AG09319 (cell line): ENCODE measurements around the gene KCNJ10.

ENCODE experiments used
- DNase-seq: peaks from one replicate; pipeline ENCODE4 v3.0.0-alpha.2; 2010; ENCODE audit warnings: low read depth; ENCODE audit errors: extremely low read depth
- TF ChIP-seq, protein P1 (sequence below): IDR thresholded peaks from 2 replicates; pipeline ENCODE4 v1.5.1; 2011; ENCODE audit warnings: low read depth, mild to moderate bottlenecking, inconsistent platforms, low read length, moderate library complexity

Gene KCNJ10

DNA sequence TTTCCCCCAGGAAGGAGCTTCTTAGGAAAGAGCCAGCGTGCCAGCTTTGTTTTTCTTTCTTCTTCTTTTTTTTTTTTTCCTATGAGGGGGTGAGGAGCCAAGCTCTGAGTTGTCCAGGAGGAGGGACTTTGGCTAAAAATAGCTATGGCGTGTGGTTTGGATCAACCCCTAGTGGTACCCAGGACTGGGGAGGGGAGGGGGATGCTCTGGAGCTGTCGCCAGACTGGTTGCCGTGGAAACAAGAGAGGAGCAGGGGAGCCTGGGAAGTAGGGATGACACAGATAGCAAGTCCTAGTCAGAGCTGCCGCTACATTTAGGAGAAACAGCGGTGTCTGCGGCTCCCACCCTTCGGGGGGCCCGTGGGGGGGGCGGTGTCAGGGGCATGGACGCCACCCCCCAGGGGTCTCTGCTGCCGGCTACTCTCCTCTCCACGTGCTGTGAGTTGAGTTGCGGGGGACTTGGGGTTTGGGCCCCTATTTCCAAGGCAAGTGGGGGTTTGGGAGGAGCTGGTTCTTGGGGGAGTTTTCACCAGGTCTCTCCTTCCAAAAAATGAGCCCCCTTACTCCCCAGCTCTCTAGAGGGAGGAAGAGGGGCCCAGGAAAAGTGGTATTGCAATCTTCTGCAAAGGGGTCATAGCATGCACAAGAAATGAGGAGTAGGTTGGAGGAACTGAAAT lies 11.4 kb upstream of the KCNJ10 start, which contains the start of gene KCNJ9:
Gene KCNJ9, plus strand, starts transcription at position 278 of the 676 bp plus-strand sequence. CDS start 2,493 bp downstream, outside the sequence.
- TF ChIP-seq, protein P1, sequence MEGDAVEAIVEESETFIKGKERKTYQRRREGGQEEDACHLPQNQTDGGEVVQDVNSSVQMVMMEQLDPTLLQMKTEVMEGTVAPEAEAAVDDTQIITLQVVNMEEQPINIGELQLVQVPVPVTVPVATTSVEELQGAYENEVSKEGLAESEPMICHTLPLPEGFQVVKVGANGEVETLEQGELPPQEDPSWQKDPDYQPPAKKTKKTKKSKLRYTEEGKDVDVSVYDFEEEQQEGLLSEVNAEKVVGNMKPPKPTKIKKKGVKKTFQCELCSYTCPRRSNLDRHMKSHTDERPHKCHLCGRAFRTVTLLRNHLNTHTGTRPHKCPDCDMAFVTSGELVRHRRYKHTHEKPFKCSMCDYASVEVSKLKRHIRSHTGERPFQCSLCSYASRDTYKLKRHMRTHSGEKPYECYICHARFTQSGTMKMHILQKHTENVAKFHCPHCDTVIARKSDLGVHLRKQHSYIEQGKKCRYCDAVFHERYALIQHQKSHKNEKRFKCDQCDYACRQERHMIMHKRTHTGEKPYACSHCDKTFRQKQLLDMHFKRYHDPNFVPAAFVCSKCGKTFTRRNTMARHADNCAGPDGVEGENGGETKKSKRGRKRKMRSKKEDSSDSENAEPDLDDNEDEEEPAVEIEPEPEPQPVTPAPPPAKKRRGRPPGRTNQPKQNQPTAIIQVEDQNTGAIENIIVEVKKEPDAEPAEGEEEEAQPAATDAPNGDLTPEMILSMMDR = no peak
- DNase-seq = no peak

DNA sequence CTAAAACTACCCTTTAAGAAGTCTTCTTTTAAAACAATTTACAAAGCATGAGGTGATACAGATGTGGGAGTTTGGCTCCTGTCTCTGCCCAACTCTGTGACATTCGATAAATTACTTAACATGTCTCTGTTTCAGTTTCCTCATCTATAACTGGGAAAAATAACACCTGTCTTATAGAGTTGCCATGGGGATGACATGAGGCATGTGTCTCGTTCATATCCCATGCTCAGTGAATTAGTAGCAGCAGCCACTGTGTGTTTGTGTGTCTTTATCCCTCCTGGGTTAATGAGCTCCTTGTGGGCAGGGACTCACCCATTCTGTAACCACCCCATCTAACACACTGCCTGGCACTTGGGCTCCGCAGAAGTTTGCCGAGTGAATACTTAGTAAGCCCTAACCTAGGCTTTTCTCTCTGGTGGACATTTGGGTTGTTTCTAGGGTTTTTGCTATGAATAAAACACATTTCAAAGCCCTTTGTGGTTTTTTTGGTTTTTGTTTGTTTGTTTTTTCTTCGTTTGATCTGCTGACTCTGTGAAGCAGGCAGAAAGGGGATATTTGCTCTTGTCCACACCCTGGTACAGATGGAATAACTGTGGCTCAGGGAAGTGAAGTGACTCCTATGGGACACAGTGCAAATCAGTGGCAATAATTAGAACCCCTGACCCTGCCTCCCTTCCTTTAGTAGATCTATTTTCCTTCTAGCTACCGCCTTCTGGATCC lies 10.6 kb upstream of the KCNJ10 start:
- TF ChIP-seq, protein P1 = no peak
- no peak for DNase-seq

DNA sequence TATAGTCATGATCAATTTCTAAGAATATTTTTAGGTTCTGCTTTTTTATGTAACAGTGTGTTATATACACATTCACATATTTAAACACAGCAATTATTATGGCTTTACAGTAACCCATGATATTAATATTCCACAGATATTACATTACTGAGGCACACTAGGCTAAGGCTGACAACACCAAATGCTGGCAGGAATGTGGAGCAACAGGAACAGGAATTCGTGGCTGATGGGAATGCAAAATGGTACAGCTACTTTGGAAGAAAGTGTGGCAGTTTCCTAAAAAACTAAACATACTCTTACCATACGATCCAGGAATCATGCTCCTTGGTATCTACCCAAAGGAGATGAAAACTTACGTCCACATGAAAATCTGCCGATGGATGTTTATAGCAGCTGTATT lies 9.5 kb upstream of the KCNJ10 start:
- TF ChIP-seq, protein P1 = no peak

DNA sequence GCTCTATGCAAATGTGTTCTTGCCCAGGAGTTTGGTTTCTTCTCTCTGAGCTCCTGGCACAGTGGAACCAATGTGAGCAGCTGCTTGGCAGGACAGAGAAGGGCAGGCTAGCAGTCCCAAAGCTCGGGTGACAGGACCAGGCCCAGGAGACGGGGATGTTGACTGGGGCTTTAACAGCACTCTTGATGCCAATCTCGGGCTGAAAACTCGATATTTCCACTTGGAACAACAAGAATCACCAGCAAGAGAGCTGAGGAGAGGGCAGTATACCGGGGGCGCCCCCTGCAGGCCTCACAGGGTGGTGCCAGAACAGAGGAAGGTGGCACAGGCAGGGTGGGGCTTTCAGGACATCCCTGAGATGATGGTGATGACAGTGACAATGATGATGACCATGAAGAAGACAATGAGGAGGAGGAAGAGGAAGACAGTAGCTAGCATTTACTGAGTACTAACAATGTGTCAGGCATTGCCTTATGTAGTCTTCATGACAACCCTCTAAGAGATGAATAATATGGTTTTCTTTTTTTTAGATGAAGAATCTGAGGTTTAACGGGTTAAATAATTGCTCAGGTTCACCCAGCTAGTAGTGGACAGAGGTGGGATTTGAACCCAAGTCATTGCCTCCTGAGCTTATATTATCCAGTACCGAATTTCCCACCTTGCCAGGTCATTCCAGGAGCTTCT lies 8.7 kb upstream of the KCNJ10 start:
- DNase-seq = no peak
- TF ChIP-seq, protein P1 = peak; percentile 72

More for the DNA sequence above, 9.5 kb upstream of the KCNJ10 start:
- no peak for DNase-seq

DNA sequence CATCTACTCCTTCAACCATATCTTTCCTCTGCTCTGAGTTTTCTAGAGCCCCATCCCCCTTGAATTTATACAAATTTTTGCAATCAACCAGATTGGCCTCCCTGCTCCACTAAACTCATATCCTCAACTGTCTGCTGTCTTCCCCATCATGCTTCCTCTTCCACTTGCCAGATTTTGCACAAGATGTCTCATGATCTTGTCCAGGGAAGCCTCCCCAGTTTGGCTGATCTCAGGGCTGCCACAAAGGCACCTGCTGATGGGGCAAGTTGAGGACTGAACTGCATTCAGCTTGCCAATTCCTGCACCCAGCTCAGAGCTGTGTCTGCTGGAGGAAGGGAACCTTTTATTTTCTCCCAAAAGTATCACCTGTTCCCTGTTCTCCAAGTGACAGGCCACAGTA lies 7.5 kb upstream of the KCNJ10 start:
- DNase-seq = no peak
- TF ChIP-seq, protein P1 = no peak

DNA sequence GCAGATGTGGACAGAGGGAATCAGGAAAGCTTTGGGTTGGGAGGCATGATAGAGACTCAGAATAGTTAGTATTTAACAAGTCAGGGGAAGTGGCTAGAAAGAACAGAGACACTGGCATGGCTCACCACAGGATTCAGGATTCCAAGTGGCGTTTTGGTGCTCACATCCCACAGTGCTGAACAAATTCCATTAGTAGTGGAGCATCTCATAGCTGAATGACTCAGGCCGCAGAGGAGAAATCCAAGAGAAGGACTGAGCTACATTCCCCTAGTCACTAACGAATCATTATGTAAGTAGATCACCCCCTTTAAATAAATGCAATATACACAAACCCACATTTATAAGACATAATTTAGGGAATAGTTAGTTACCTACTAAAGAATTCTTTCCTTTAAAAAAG lies 6.3 kb upstream of the KCNJ10 start:
- DNase-seq = no peak
- TF ChIP-seq, protein P1 = no peak

DNA sequence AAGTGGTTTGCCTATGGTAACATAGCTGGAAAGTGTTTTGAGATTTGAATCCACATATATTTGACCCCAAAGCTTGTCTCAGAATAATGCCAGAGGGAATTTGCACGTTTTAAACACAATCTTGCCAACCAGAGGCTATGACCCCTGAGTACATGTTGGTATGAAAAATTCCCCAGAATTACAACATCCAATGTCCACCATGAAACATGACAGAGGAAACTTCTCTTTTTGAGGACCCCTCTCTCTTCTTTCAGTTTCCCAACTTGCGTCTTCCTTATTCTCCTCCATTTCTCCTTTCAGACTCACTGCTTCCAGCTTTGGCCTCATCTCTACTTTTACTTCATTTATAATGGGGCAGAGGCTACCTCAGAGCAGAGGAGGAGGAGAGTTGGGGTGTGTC lies 5.9 kb upstream of the KCNJ10 start:
- DNase-seq = no peak
- TF ChIP-seq, protein P1 = no peak
